IMR-90 (cell line): ENCODE data around the gene TCEAL4.

Source experiments
- CTCF ChIP-seq: conservative IDR thresholded peaks from 2 replicates; pipeline ENCODE4 v1.5.1; 2012; ENCODE audit warnings: mild to moderate bottlenecking, low read depth, low read length, improper control_type of control experiment
- MXI1 ChIP-seq: IDR thresholded peaks from 2 replicates; pipeline ENCODE4 v1.6.1; 2012; ENCODE audit warnings: low read depth, mild to moderate bottlenecking, low read length, moderate library complexity, borderline replicate concordance
- POLR2A ChIP-seq: IDR thresholded peaks from 2 replicates; pipeline ENCODE4 v1.6.1; 2012; ENCODE audit warnings: mild to moderate bottlenecking, low read depth, low read length

DNA sequence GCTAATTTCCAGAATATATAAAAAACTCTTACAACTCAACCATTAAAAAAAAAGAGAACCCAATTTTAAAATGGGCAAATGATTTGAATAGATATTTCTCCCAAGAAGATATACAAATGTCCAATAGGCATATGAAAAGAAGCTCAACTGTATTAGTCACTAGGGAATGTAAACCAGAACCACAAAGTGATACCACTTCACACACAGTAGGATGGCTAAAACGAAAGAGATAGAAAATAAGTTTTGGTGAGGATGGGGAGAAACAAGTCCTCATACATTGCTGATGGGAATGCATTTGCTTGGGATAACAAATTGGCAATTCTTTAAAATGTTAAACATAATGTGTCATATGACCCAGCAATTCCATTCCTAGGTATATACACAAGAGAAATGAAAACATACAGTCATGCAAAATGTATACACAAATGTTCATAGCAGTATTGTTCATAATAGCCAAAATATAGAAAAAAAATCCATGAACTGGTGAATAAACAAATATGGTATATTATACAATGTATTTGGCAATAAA, 28.1 kb downstream of the TCEAL4 start:
- TF ChIP-seq CTCF (no peak), POLR2A (no peak), MXI1 (no peak)
